ENCODE measurements around the gene AGPAT4. TPM values are rescaled to one million over a fixed set of nuclear protein-coding genes. Genes with fewer than 3 reads are reported as not detected.

The AGPAT4 gene
- total and polyA plus RNA-seq, 3 donors from 2014 or later: 5.4 to 7.2 (median 6.4) TPM

DNA sequence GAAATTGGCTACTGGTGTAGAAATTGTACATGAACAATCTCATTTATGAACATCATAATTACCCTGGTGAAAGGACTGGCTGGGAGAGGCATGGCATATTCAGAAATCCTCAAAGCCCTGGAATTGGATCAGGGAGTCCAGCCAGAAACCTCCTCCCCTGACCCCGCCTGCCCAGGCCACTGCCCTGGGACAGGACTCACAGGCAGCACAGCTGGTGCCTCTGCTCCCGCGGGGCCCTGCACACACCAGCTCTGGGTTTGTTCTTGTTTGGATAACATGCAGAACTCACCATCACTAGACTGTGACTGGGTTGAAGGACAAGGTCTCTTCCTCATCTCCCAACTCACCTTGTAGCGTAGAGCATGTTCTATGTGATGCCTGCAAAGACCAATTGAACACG lies 56.2 kb downstream of the AGPAT4 start:
- no peak overlapping the region for H3K4me3 ChIP-seq
- no peak for DNase-seq
- H3K27ac ChIP-seq: no peak overlapping the region
- intact Hi-C loops (cut with DNase I; ENCODE audit: low total_unique reads): no loop called here
- 93% methylated on average over 2 to 5 of the region's 5 CpGs for WGBS, 2 donors
- no peaks in the 10 kb centered on the region for H3K27me3 ChIP-seq
- TF ChIP-seq POLR2A (IDR thresholded peaks at IDR 0.05): no peak
- TF ChIP-seq, protein P1, sequence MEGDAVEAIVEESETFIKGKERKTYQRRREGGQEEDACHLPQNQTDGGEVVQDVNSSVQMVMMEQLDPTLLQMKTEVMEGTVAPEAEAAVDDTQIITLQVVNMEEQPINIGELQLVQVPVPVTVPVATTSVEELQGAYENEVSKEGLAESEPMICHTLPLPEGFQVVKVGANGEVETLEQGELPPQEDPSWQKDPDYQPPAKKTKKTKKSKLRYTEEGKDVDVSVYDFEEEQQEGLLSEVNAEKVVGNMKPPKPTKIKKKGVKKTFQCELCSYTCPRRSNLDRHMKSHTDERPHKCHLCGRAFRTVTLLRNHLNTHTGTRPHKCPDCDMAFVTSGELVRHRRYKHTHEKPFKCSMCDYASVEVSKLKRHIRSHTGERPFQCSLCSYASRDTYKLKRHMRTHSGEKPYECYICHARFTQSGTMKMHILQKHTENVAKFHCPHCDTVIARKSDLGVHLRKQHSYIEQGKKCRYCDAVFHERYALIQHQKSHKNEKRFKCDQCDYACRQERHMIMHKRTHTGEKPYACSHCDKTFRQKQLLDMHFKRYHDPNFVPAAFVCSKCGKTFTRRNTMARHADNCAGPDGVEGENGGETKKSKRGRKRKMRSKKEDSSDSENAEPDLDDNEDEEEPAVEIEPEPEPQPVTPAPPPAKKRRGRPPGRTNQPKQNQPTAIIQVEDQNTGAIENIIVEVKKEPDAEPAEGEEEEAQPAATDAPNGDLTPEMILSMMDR (IDR thresholded peaks at IDR 0.05): no peak
- no peaks in the 10 kb centered on the region for H3K4me1 ChIP-seq
- no peaks in the 10 kb centered on the region for H3K36me3 ChIP-seq (ENCODE audit: low read depth, missing control alignments)
- no peaks in the 10 kb centered on the region for H3K9me3 ChIP-seq

- WGBS, 2 donors: 58 to 73% methylated on average over 20 of the region's 20 CpGs
- no peak for DNase-seq
- Histone ChIP-seq H3K27ac (no peak overlapping the region), H3K4me1 (no peaks in the 10 kb centered on the region), H3K27me3 (no peaks in the 10 kb centered on the region), H3K9me3 (no peaks in the 10 kb centered on the region), H3K4me3 (peak overlapping the region; percentile 24 to 31), H3K36me3 (ENCODE audit: low read depth, missing control alignments) (no peaks in the 10 kb centered on the region)
- TF ChIP-seq, protein P1 (IDR thresholded peaks at IDR 0.05): no peak
- intact Hi-C loops (cut with DNase I; ENCODE audit: low total_unique reads): no loop called here
Observed at GRCh38 chr6:161216616-161217205, 57.1 kb downstream of the AGPAT4 start.

DNA sequence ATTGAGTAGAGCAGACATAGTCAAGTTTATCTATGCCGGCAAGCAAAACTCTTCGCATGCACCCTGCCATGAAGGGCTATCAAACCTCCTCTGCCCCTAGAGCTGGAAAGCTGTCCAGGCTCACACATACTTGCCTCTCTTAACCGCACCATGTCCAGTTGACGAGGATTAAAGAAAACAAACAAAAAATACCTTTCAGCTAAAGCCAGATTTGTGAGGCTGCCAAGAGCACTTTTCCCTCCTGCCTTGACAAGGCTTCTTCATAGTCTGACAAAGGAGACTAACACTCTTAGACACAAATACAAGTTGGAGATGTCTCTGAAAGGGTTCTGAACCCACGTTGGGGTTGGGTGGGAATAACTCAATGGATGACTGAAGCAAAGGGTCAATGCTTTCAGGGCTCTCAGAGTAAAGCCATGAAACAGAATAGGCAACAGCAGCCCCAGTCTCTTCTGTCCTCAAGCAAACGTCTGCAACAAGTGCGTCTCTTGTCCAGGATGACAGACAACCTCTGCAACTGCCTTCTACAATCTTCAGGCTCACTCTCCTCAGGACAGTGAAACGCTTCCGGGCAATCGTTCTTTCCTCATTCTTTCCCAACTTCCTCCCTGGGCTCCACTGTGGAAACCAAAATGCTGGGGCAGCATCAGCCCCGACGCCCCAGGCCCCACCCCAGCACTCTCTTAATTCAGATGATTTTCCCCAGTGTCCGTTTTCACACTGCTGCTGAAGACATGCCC lies 57.8 kb downstream of the AGPAT4 start:
- no peak for DNase-seq
- no peaks in the 10 kb centered on the region for H3K36me3 ChIP-seq (ENCODE audit: low read depth, missing control alignments)
- no peaks in the 10 kb centered on the region for H3K4me1 ChIP-seq
- intact Hi-C loops (cut with DNase I; ENCODE audit: low total_unique reads): no loop called here
- peak overlapping the region; percentile 24 to 31 for H3K4me3 ChIP-seq
- no peak overlapping the region for H3K27ac ChIP-seq
- WGBS, 2 donors: 74 to 82% methylated on average over 13 of the region's 13 CpGs
- no peaks in the 10 kb centered on the region for H3K9me3 ChIP-seq
- H3K27me3 ChIP-seq: no peaks in the 10 kb centered on the region
- TF ChIP-seq, protein P1 (IDR thresholded peaks at IDR 0.05): no peak
- no peak for TF ChIP-seq POLR2A (IDR thresholded peaks at IDR 0.05)

GRCh38 chr6:161215193-161215592 lies 58.7 kb downstream of the AGPAT4 start:
- 83 to 91% methylated on average over 4 of the region's 4 CpGs for WGBS, 2 donors
- DNase-seq: no peak
- TF ChIP-seq, protein P1 (IDR thresholded peaks at IDR 0.05): no peak
- no peak for TF ChIP-seq POLR2A (IDR thresholded peaks at IDR 0.05)
- intact Hi-C loops (cut with DNase I; ENCODE audit: low total_unique reads): no loop called here
- no peak overlapping the region for H3K27ac ChIP-seq
- no peaks in the 10 kb centered on the region for H3K4me1 ChIP-seq
- no peaks in the 10 kb centered on the region for H3K27me3 ChIP-seq
- no peaks in the 10 kb centered on the region for H3K9me3 ChIP-seq
- no peak overlapping the region for H3K4me3 ChIP-seq
- H3K36me3 ChIP-seq (ENCODE audit: low read depth, missing control alignments): no peaks in the 10 kb centered on the region

DNA sequence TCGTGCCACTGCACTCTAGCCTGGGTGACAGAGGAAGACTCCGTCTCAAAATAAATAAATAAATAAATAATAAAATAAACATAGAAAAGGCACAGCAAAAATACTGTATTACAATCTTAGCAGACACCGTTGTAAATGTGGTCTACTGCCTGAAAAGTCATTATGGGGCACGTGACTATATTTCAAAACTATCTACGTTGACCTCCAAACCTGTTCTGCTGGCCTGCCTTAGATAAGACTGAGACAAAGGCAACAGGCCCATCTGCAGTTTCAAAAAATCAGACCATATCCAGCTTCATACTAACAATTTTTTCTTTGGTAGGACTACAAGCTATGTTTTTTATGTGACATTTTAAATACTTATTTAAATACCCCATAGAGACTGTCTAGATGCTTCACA lies 59.1 kb downstream of the AGPAT4 start:
- no peaks in the 10 kb centered on the region for H3K9me3 ChIP-seq
- intact Hi-C loops (cut with DNase I; ENCODE audit: low total_unique reads): no loop called here
- H3K4me3 ChIP-seq: no peak overlapping the region
- no peak for DNase-seq
- H3K27ac ChIP-seq: no peak overlapping the region
- H3K27me3 ChIP-seq: no peaks in the 10 kb centered on the region
- no peaks in the 10 kb centered on the region for H3K4me1 ChIP-seq
- WGBS, 2 donors: 90 to 97% methylated on average over 5 of the region's 5 CpGs
- H3K36me3 ChIP-seq (ENCODE audit: low read depth, missing control alignments): no peaks in the 10 kb centered on the region
- TF ChIP-seq, protein P1 (IDR thresholded peaks at IDR 0.05): no peak
- no peak for TF ChIP-seq POLR2A (IDR thresholded peaks at IDR 0.05)

Measured in testis (tissue), 3 donors.